ENCODE data around the gene LRP3. TPM values are rescaled to one million over a fixed set of nuclear protein-coding genes. Genes with fewer than 3 reads are reported as not detected.
"Not testable (repeated sequence)": the region's sequence is repeated elsewhere in the genome, so short reads cannot be mapped to it uniquely, and the experiment has no call there.

Gene LRP3
- total RNA-seq, 1 donor from 2014 or later: 49.6 TPM

GRCh38 chr19:33186431-33187182, 7.5 kb upstream of the LRP3 start:
- no peak for DNase-seq (ENCODE audit: extremely low spot score, unreplicated experiment)
- no peaks in the 10 kb centered on the region for H3K9me3 Mint-ChIP-seq
- no peak for TF ChIP-seq CTCF (conservative IDR thresholded peaks at IDR 0.05)
- no peak overlapping the region for H3K4me3 Mint-ChIP-seq
- no peak overlapping the region for H3K27ac Mint-ChIP-seq
- H3K27me3 Mint-ChIP-seq: peaks cover 10% of the 10 kb centered on the region
- H3K4me1 Mint-ChIP-seq (ENCODE audit: unreplicated experiment): no peaks in the 10 kb centered on the region
- no peaks in the 10 kb centered on the region for H3K36me3 Mint-ChIP-seq

- no peaks in the 10 kb centered on the region for H3K4me1 Mint-ChIP-seq (ENCODE audit: unreplicated experiment)
- H3K9me3 Mint-ChIP-seq: no peaks in the 10 kb centered on the region
- H3K4me3 Mint-ChIP-seq: no peak overlapping the region
- TF ChIP-seq CTCF (conservative IDR thresholded peaks at IDR 0.05): no peak
- H3K27me3 Mint-ChIP-seq: peaks cover 15% of the 10 kb centered on the region
- H3K36me3 Mint-ChIP-seq: no peaks in the 10 kb centered on the region
- no peak overlapping the region for H3K27ac Mint-ChIP-seq
- DNase-seq (ENCODE audit: extremely low spot score, unreplicated experiment): no peak
Measured at GRCh38 chr19:33187183-33187540, 7.0 kb upstream of the LRP3 start.

- Mint-ChIP-seq H3K4me3 (no peak overlapping the region), H3K36me3 (no peaks in the 10 kb centered on the region), H3K9me3 (no peaks in the 10 kb centered on the region), H3K27me3 (peaks cover 28% of the 10 kb centered on the region), H3K4me1 (ENCODE audit: unreplicated experiment) (no peaks in the 10 kb centered on the region), H3K27ac (no peak overlapping the region)
- no peak for DNase-seq (ENCODE audit: extremely low spot score, unreplicated experiment)
- TF ChIP-seq CTCF (conservative IDR thresholded peaks at IDR 0.05): no peak
Measured at GRCh38 chr19:33189453-33189852, 4.7 kb upstream of the LRP3 start.

GRCh38 chr19:33191092-33191491, 3.0 kb upstream of the LRP3 start:
- not testable (repeated sequence) for H3K36me3 Mint-ChIP-seq; H3K4me1 Mint-ChIP-seq (ENCODE audit: unreplicated experiment); H3K9me3 Mint-ChIP-seq; H3K27ac Mint-ChIP-seq; H3K4me3 Mint-ChIP-seq; DNase-seq (ENCODE audit: extremely low spot score, unreplicated experiment)
- peaks cover 28% of the 10 kb centered on the region for H3K27me3 Mint-ChIP-seq

GRCh38 chr19:33191501-33191900, 2.6 kb upstream of the LRP3 start:
- no peak for DNase-seq (ENCODE audit: extremely low spot score, unreplicated experiment)
- Mint-ChIP-seq H3K9me3 (no peaks in the 10 kb centered on the region), H3K27ac (no peak overlapping the region), H3K4me1 (ENCODE audit: unreplicated experiment) (no peaks in the 10 kb centered on the region), H3K27me3 (peaks cover 28% of the 10 kb centered on the region), H3K4me3 (peak overlapping the region; percentile 9), H3K36me3 (no peaks in the 10 kb centered on the region)
- no peak for TF ChIP-seq CTCF (conservative IDR thresholded peaks at IDR 0.05)

GRCh38 chr19:33192010-33192409, 2.1 kb upstream of the LRP3 start:
- peak; percentile 53 for TF ChIP-seq CTCF (conservative IDR thresholded peaks at IDR 0.05)
- no peak for DNase-seq (ENCODE audit: extremely low spot score, unreplicated experiment)
- H3K27ac Mint-ChIP-seq: no peak overlapping the region
- no peaks in the 10 kb centered on the region for H3K4me1 Mint-ChIP-seq (ENCODE audit: unreplicated experiment)
- H3K4me3 Mint-ChIP-seq: peak overlapping the region; percentile 9
- H3K27me3 Mint-ChIP-seq: peaks cover 28% of the 10 kb centered on the region
- H3K9me3 Mint-ChIP-seq: no peaks in the 10 kb centered on the region
- H3K36me3 Mint-ChIP-seq: no peaks in the 10 kb centered on the region
